Epithelial cell of esophagus (primary cell): ENCODE data around the gene MVP.
"Not testable (repeated sequence)": the region's sequence is repeated elsewhere in the genome, so short reads cannot be mapped to it uniquely, and the experiment has no call there.

ENCODE experiments used
- DNase-seq: peaks from one replicate; pipeline ENCODE4 v3.0.0; 2010; ENCODE audit warnings: low read depth
- H3K4me3 ChIP-seq: 2 replicates; pipeline ENCODE4 v1.5.1; 2011; ENCODE audit warnings: mild to moderate bottlenecking, low read length, control low read depth
- CTCF ChIP-seq: IDR thresholded peaks from 2 replicates; pipeline ENCODE4 v1.5.1; 2011; ENCODE audit warnings: low read depth, mild to moderate bottlenecking, low read length, control low read depth, inconsistent platforms; ENCODE audit not compliant: insufficient read depth; ENCODE audit errors: missing control alignments

MVP gene

DNA sequence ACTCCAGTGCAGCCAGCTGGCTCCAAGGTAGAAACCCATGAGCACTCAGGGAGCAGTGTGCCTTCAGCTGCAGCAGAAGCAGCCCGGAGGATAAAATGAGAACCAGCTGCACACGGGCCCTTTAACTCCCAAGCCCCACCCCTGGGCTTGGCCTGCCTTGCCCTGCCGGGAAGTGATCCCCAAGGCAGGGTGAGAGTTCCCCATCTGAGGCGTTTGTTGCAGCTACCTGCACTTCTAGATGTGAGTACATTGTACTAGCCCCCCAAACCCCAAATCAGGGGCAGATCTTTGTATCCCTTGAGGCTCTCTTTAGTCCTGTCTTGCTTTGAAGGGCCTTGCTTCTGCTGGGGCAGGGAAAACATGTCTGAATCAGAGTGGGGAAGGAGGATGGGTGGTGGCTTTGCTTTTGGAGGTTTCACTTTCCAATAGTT lies at the start of gene MVP:
Gene MVP (plus strand): TSS at position 192 of the 431 bp plus-strand sequence. CDS start 10,088 bp downstream, outside the sequence.
- peak; percentile 70 for DNase-seq
- TF ChIP-seq CTCF: no peak
- peak within 1 kb of the TSS; percentile 92 for H3K4me3 ChIP-seq

- not testable (repeated sequence) for DNase-seq, H3K4me3 ChIP-seq
Observed at GRCh38 chr16:29772330-29772729, 47.9 kb upstream of the MVP start.

GRCh38 chr16:29774730-29775129 lies 45.5 kb upstream of the MVP start:
- H3K4me3 ChIP-seq: no peak overlapping the region
- no peak for DNase-seq
- no peak for TF ChIP-seq CTCF

- no peak for TF ChIP-seq CTCF
- peak; percentile 77 for DNase-seq
Observed at GRCh38 chr16:29775742-29776408, 44.4 kb upstream of the MVP start.

GRCh38 chr16:29777576-29778350 lies 42.5 kb upstream of the MVP start, which contains the start of gene ZG16:
Gene ZG16 (plus strand): TSS chr16:29778256. CDS start chr16:29779267, 1,011 bp downstream.
- no peak within 1 kb of the TSS for H3K4me3 ChIP-seq
- peak; percentile 21 for DNase-seq
- TF ChIP-seq CTCF: no peak

More at GRCh38 chr16:29775742-29776408, 44.4 kb upstream of the MVP start:
- H3K4me3 ChIP-seq: no peak overlapping the region

DNA sequence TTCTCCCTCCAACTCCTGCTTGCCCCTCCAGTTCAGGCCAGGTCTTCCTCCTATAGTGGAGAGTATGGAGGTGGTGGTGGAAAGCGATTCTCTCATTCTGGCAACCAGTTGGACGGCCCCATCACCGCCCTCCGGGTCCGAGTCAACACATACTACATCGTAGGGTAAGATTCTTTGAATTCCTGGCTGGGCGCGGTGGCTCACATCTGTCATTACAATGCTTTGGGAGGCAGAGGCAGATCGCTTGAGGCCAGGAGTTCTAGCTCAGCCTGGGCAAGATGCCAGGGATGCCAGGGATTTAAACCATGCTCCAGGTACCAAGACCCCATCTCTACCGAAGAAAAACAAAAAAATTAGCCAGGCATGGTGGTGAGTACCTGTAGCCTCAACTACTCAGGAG lies 40.8 kb upstream of the MVP start:
- no peak for TF ChIP-seq CTCF
- H3K4me3 ChIP-seq: no peak overlapping the region
- DNase-seq: peak; percentile 81

DNA sequence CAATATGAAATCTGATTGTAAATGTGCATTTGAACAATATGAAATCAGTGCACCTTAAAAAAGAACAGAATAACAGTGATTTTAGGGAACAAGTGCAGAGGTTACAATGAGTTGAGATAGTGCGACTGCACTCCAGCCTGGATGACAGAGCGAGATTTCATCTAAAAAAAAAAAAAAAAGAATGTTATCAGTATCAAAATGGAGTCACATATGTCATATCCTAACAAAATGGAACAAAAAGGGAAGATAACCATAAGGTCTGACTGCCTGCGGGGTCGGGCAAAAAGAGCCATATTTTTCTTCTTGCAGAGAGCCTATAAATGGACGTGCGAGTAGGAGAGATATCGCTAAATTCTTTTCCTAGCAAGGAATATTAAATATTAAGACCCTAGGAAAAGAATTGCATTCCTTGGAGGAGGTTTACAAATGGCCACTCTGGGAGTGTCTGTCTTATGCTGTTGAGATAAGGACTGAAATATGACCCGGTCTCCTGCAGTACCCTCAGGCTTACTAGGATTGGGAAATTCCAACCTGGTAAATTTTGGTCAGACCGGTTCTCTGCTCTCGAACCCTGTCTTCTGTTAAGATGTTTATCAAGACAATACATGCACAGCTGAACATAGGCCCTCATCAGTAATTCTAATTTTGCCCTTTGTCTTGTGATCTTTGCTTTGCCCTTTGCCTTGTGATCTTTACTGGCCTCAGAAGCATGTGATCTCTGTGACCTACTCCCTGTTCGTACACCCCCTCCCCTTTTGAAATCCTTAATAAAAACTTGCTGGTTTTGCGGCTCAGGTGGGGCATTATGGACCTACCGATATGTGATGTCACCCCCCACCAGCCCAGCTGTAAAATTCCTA lies 36.9 kb upstream of the MVP start:
- not testable (repeated sequence) for H3K4me3 ChIP-seq
- DNase-seq: peak; percentile 71
